ENCODE measurements around the gene VGLL3.
"Not testable (repeated sequence)": the region's sequence is repeated elsewhere in the genome, so short reads cannot be mapped to it uniquely, and the experiment has no call there.

The VGLL3 gene

GRCh38 chr3:86989006-86989405, 1.9 kb downstream of the VGLL3 start:
- no peak for DNase-seq

- DNase-seq, result no peak
These were observed 2.7 kb downstream of the VGLL3 start for GRCh38 chr3:86988235-86988634.

- no peak for DNase-seq
These were observed 3.6 kb downstream of the VGLL3 start for GRCh38 chr3:86987421-86987715.

GRCh38 chr3:86986671-86987420, 4.1 kb downstream of the VGLL3 start:
- DNase-seq, result no peak

- DNase-seq, result no peak
These were observed 5.6 kb downstream of the VGLL3 start for GRCh38 chr3:86985181-86985826.

GRCh38 chr3:86984271-86984670, 6.7 kb downstream of the VGLL3 start:
- no peak for DNase-seq

- DNase-seq, result no peak
These were observed 8.1 kb downstream of the VGLL3 start for GRCh38 chr3:86982883-86983282.

GRCh38 chr3:86978111-86978551, 12.8 kb downstream of the VGLL3 start:
- DNase-seq, result no peak

- no peak for DNase-seq
These were observed 14.7 kb downstream of the VGLL3 start for GRCh38 chr3:86976219-86976618.

- DNase-seq, result not testable (repeated sequence)
These were observed 16.8 kb downstream of the VGLL3 start for GRCh38 chr3:86974177-86974576.

- no peak for DNase-seq
These were observed 17.5 kb downstream of the VGLL3 start for GRCh38 chr3:86973440-86973839.

GRCh38 chr3:86969500-86970189, 21.3 kb downstream of the VGLL3 start:
- DNase-seq, result peak; percentile 19 to 26

GRCh38 chr3:86968244-86968932, 22.6 kb downstream of the VGLL3 start:
- no peak for DNase-seq

GRCh38 chr3:86967062-86967461, 23.9 kb downstream of the VGLL3 start:
- DNase-seq, result no peak

- no peak for DNase-seq
These were observed 25.8 kb downstream of the VGLL3 start for GRCh38 chr3:86965166-86965565.

GRCh38 chr3:86963611-86964010, 27.3 kb downstream of the VGLL3 start:
- no peak for DNase-seq

GRCh38 chr3:86961297-86961696, 29.7 kb downstream of the VGLL3 start:
- no peak for DNase-seq

- no peak for DNase-seq
These were observed 30.4 kb downstream of the VGLL3 start for GRCh38 chr3:86960550-86960949.

GRCh38 chr3:86958534-86958933, 32.4 kb downstream of the VGLL3 start:
- no peak for DNase-seq

- no peak for DNase-seq
These were observed 36.2 kb downstream of the VGLL3 start for GRCh38 chr3:86954747-86955146.

- no peak for DNase-seq
These were observed 36.7 kb downstream of the VGLL3 start for GRCh38 chr3:86954226-86954625.

GRCh38 chr3:86951322-86951721, 39.6 kb downstream of the VGLL3 start:
- no peak for DNase-seq

- no peak for DNase-seq
These were observed 40.2 kb downstream of the VGLL3 start for GRCh38 chr3:86950717-86951116.

- DNase-seq, result no peak
These were observed 41.1 kb downstream of the VGLL3 start for GRCh38 chr3:86949850-86950249.

Data from activated T-cell treated with anti-CD3 and anti-CD28 coated beads, Interleukin-2, amount 50 U/mL, for 48 hours (primary cell).